ENCODE results near the gene MACROD2.

The MACROD2 gene

DNA sequence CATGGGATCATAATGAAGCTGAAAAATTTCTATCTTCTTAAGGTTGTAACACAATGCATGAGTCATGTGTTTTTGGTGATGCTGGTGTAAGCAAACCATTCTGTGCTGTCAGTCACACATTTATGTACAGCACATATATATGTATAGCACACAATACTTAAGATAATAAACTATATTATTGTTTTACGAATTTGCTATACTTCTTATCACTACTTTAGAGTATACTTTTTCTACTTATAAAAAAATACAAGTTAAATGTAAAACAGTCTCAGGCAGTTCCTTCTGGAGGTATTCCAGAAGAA lies 1262.2 kb downstream of the MACROD2 start:
- DNase-seq, result no peak

DNA sequence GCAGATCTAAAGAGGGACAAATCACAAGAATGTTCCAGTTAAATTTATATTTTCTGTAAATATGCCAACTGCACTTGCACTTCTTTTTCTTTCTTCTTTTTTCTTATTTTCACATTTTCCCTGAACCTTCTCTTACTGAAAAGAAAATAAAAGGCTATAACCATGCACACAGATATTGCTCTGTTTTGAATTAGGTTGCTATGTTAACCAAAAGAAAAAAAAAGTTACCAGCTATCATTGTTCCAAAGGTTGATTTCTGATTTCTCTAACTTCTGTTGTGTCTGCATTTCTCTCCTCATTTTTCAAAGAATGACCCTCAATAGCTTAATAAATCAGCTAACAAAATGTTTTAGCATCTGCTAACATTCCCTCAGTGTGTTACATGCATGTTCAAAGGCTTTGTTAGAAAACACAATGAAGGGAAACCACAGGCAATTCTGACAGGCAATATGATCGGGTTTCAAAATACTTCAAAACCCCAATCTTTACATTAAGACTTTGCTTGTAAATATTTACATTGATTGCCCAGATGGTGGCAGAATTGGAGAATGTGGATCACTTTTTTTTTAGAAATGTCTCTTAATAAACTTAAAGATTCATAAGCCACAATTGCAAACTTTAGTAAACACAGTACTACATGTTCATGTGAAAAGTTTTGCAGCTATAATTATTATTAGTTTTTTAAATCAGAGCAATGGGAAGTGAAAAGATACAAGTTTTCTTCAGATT lies 1270.4 kb downstream of the MACROD2 start:
- DNase-seq, result no peak

DNA sequence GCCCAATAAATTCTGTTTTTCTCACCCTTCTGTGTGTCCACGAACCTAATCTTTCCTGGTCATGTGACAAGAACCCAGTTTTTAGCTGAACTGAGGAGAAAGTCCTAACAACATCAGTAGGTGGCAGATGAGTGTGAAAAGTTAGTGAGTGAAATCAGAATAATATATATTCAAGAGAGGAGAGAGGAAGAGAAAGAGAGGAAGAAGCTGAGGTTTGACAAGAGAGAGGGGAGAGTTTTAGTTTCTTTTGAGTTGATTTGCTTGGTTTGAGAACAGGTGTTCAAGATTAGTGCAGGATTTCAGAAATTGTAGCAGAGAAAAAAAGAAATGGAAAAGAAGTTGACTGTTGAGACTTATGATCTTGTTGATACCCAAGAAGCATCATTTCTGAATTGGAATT lies 1272.6 kb downstream of the MACROD2 start:
- DNase-seq, result no peak

DNA sequence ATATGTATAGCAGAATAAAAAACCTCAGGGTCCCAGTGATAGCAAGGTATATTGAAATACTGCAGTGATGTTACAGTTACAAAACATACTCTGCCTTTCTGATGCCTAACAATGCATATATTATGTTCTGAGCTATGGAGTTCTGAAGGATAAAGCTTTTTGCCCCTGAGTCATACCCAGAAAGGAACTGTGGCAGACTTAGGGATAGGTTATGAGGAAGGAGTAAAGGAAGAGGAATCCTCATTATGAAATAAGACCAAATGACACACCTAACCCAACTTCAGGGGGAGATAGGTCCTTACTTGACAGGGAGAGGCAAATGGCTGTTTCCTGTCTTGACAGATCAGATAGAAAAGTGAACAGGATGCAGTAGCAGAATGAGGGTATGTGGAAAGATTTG lies 1282.7 kb downstream of the MACROD2 start:
- DNase-seq, result no peak

DNA sequence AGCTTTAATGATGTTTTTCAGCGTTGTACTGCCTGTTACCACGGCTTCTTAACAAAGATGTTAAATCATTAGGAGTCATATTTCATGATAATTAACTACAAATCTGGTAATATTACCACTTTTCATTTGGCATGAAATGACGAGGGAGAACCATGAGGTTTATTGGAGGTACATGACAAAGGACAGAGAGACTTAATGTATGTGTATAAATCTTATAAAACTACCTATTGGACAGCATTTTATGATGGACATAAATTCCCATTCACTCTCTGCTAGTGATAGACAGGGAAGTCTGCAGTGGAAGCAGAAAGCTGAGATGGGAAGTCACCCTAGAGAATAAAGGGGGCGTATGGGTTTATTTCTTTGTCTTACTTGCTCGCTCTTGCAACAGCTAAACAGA lies 1292.0 kb downstream of the MACROD2 start:
- DNase-seq, result no peak

DNA sequence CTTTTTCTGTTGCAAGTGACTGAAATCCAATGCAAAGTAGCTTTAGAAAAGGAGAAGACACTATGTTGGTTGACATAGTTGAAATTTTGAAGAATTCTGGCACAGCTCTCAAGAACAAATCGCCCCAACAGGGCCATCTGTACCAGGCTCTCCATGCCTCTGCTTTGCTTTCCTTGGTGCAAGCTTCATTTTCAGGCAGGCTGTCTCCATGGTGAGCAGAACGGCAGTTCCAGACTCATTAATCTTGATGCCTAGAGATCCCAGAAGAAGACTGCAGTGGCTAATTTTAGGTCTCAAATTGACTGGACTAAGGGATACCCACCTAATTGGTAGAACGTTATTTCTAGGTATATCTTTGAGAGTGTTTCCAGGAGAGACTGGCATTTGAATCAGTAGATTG lies 1292.8 kb downstream of the MACROD2 start:
- DNase-seq, result no peak

DNA sequence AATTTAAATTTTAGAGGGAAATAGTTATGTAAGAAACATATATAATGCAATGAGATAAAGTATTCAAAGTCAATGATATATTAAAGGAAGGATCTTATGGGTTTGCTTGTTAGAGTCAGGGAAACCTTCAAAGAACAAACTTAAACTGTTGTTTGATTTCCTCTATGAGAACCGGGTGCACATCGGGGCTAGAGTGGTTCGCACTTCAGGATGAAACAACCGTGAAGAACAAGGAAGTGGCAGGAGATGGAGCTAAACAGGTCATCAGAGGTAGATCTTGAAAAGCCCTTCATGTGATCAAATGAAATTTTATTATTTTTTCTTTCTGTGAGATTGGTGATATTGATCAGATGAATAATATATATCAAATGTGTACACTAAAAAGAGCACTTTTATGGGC lies 1294.0 kb downstream of the MACROD2 start:
- DNase-seq, result no peak

DNA sequence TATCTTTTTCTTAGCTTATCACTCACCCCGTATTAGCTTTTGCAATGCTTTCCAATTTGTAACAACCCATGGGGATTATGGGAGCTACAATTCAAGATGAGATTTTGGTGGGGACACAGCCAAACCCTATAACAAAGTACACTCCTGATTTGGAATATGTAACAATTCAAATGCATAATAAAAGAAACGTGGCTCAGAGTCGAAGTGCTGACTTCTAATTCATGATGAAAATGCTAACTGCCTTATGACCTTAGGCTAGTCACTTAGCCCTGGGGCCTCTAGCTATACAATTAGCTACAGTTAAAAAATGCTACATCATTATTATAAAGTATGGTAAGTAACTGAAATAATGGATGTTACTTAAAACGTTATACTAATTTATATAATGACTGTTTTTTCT lies 1297.1 kb downstream of the MACROD2 start:
- DNase-seq, result no peak

DNA sequence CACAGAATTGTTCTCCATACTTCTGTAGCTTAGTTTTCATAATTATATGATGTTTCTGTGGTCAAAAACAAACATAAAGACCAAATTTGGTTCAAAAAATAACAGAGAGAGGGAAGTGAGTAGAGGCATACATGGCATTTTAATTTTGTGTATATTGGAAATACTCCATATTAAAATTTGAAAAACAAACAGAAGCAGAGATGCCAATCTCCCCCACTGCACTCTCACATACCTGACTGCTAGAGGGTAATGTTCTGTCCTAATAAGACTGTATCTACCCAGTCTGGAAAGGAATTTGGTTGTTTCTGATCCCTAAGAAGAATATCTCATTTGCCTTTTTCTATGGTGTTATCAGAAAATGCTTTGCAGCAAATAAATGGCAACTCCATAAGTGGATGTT lies 1301.1 kb downstream of the MACROD2 start:
- DNase-seq, result no peak

DNA sequence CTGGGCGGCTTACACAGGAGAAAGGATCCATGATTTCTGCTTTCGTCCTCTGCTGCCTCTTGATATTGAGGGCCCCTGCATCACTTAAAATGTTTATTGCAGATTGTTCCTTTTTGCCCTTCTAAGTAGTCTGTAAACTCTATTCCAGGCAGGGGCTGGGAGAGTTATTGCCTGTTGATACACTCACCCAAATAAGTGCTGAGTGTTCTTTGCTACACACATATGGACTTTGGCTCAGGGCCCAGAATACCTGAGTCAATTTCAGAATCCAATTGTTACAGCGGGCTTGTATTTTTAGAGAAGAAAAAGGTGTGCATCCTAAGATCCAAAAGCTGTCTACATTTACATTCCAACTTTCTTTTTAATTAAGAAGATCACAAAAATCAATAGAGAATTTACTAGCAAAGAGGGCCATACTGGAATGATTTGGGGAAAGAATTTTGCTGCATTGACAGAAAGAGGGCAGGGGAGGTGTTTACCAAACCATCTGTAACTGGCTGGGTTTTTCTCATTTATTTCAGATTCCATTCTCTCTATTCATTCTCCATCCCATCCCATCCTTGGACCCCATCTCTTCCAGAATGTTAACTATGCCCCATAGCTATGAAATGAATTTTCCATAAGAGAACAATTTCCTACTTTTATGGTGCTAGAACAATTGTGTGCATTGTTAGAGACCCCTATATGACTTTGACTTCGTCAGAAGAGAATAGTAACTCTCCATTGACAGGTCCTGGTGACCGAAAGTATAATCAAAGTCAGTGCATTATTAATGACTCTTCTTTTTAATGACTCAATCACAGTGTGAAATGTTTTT lies 1302.0 kb downstream of the MACROD2 start:
- no peak for DNase-seq

DNA sequence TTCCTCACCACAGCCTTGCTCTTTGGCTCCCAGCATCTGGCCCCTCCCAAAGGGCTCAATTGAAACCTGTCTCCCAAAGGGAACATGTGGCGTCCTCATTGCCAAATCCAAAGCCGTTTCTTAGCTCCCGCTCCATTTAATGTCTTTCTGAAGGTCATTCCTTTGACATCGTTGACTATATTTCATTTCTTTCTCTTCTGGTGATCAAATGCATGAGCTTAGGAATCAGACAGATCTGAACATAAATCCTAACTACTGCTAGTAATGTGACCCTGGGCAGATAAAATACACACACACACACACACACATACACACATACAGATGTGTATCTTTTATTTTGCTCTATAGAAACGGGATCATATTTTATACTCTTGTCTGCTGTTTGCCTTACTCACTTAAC lies 1306.8 kb downstream of the MACROD2 start:
- DNase-seq, result no peak

DNA sequence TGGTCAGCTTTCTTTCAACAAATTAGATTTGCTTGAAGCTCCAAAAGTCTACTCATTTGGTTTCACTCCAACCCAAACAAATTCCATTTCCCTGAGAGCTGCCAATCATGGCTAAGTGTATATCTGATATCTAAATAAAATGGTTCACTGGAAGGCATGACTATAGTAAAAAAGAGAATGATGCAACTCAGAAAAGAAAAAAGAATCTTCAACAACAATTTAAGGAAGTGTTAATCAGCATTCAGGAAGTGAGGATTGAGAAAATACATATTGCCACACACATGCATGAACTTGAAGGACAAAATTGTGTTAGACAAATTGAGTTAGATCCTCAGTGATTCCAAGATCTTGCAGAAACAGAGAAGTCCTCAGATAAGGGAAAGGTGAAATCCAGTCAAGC lies 1315.0 kb downstream of the MACROD2 start:
- DNase-seq, result no peak

DNA sequence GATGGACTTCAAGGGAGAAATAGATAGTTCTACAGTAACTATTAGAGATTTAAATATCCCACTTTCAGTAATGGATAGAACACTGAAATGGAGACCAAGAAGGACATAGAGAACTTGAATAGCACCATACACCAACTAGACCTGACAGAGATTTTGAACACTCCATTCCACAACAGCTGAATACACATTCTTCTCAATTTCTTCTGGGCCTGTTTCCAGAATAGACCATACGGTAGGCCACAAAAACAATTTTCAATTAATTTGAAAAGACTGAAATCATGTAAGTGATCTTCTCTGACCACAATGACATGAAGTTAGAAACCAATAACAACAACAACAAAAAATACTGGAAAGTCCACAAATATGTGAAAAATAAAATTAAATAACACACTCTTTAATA lies 1321.2 kb downstream of the MACROD2 start:
- no peak for DNase-seq

DNA sequence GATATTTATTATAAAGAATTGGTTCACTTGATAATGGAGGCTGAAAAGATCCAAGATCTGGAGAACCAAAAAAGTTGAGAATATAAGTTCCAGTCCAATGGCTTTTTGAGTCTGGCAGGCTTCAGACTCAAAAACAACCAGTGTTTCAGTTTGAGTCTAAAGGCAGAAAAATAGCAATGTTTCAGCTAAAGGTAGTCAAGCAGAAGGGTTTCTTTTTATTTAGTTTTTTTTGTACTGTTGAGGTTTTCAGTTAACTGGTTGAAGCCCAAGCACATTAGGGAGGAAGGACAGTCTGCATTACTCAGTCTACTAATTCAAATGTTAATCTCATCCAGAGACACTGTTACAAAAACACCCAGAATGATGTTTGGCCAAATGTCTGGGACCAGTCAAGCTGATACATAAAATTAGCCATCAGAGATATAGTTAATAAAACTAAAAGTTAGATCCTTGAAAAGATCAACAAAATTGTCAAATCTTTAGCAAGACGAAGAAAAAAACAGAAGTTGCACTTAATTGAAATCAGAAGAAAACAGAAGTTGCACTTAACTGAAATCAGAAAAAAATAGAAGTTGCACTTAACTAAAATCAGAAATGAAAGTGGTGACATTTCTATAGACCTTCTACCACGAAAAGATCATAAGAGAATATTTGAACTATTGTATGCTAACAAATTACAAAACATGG lies 1322.4 kb downstream of the MACROD2 start:
- DNase-seq, result no peak

DNA sequence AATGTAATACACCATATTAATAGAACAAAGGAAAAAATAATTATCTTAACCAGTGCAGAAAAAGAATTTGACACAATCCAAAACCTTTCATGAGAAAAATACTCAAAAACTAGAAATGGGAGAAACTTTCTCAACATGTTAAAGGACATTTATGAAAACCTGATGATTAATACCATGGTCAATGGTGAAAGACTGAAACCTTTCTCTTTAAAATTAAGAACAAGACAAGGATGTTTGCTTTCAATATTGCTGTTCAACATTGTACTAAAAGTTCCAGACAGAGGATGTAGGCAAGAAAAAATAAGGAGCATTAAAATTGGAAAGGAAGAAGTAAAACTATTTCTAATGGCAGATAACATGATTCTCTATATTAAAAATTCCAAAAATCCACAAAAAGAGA lies 1323.4 kb downstream of the MACROD2 start:
- DNase-seq, result no peak

DNA sequence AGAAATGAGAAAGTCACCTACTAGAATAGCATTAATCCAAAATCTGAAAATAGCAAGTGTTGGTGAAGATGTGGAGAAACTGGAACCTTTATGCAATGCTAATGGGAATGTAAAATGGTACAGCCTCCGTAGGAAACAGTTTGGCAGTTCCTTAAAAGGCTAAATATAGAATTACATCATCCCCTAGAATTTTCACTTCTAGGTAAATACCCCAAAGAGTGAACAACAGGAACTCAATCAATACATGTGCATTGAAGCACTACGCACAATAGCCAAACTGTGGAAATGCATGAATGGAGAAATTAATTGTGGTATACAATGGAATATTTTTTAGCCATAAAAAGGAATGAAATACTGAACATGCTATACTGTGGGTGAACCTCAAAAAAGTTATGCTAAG lies 1324.1 kb downstream of the MACROD2 start:
- DNase-seq, result no peak

DNA sequence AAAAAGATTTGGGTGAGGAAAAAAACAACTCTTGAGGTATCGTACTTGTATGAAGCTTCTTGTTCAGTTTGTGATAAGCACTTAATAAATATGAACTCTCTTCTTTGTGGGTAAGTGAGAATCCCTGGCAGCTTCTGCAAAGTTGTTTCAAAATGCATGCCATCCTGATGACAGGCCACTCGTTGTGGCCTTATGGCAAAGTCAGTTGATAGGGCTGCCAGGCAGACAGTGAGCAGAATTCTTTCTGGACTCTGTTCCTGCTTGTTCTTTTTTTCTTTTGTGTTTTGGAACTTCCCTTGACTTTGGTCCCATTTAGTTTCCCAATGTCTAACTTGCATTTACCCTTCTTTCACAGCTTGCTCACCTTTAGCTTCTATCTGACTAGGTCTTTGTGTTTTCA lies 1325.6 kb downstream of the MACROD2 start:
- no peak for DNase-seq

DNA sequence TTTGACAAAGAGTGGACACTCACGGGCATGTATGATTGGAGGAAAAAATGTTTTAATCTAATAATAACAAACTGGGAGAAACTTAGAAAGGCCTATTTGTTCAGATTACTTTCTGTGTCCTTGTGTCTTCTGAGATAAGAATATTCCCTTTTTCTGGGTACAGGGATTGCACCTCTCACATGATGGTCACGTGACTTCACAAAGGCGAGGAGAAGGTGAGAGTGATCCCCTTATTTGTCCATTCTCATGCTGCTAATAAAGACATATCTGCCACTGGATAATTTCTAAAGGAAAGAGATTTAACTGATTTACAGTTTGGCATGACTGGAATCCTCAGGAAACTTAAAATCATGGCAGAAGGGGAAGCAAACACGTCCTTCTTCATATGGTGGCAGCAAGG lies 1331.8 kb downstream of the MACROD2 start:
- DNase-seq, result no peak

DNA sequence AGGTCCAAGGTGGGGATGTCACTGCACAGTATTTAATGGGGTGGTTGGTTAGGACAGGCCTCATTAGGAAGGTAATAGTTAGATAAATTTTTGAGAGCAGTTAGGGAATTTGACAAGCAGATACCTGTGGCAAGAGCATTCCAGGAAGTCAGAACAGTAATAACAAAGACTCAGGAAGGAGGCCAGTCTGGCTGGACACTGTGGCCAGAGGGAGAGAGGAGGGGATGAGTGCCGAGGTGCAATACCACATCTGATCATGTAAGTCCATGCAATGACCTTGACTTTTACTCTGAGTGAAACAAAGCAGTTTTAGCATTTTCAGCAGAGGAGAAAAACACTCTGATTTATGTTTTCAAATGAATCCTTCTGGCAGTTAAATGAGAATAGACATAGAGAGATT lies 1332.8 kb downstream of the MACROD2 start:
- DNase-seq, result no peak

DNA sequence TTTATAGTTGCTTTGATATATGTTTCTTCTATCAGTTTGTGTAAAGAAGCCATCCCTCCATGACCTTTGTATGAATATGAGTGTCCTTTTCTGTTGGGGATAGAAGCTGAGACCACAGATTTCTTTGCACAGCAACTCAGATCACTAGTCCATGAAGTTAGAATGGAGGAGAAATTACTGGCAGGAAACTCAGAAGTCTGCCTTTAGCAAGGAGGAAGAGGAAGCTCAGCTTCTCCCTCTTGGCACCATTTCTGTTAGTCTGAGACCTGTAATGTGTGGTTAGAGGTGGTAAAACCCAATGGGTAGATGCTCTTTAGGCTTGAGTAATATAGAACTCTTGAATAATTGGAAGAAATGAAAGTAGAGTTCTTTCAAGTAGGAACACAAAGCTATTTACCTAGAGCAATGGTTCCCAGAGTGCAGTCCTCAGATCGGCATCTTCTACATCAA lies 1337.4 kb downstream of the MACROD2 start:
- no peak for DNase-seq

DNA sequence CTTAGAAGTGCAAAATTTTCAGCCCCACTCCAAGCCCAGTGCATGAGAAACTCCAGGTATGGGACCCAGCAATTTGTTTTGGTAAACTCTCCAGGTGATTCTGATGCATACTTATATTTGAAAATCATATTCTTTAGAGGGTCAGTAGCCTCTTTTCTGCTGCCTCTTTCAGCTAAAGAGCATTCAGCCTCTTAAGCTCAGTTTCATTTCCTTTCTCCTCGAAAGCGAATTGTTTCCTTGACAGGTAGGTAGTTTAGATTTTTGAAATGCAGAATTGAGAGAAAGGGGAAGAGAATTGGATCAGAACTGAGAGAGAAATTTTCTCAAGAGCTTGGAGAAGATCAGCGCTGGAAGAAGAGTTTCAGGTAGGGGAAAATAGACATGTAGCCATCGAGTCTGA lies 1337.9 kb downstream of the MACROD2 start:
- DNase-seq, result no peak

DNA sequence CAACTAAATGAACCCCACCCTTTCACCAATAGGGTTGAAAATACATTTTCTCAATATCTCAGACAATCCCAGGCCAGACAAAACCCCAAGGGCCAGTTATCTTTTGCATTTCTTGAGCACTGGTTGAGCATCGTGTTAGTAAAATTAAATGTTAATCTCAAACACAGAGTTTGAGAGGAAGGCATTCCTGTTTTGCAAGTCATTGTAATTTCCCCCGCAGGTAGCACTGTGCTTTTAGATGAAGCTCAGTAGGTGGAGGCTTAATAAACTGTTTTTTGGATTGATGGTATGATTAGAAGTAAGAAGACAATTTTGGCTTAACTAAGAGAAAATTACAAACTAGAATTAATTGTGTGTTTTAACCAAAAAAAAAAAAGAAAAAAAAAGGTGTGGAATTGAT lies 1340.7 kb downstream of the MACROD2 start:
- DNase-seq, result no peak

DNA sequence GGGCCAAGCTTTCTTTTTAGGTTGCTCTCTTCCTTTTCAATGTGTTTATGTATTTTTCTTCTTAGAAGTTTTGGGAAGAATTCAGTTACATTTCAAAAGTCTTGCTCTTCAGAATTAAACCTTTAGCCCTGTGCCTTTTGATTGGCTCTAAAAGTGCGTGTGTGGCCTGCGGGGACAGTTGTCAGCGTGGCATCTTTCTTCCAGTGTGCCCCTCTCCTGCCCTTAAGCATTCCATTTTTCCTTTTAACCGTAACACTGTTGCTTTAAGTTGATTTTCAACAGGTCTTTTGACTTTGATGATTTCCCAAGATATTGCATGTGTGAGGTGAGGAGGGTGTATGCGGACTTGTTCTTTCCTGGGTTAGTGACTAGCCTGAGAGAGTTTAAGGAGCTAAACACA lies 1341.2 kb downstream of the MACROD2 start:
- DNase-seq, result no peak

DNA sequence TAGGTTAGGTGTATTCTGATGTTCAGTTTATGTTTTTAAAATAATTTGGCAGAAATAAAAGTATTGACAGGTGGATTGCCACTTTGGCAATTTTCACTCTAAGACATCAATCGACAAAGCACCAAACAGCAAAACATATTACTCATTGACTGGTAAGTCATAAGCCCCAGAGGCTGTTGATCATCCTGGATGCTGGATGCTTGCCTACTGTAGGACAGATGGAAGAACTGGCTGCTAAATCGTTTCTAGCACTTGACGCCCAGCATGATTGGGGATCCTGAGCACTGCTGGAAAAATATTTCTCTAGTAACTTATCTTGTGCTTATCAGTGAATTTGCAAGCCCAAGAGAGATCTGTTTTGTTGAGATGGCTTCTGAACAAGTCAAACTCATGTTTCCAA lies 1343.9 kb downstream of the MACROD2 start:
- no peak for DNase-seq
